ENCODE measurements around the gene ACMSD. TPM values are rescaled to one million over a fixed set of nuclear protein-coding genes. Genes with fewer than 3 reads are reported as not detected.

ACMSD gene
- total and polyA plus RNA-seq, 12 donors = 0.32 to 1.9 (median 0.61) TPM; not detected in 5

- WGBS, 4 donors = 0% methylated on average over 34 to 83 of the region's 83 CpGs
- no peaks in the 10 kb centered on the region for H3K27me3 ChIP-seq
- H3K36me3 ChIP-seq (replicated peaks in 1 of 2) = peaks cover 0 to 3% of the 10 kb centered on the region in 2 donors
- TF ChIP-seq, protein P1, sequence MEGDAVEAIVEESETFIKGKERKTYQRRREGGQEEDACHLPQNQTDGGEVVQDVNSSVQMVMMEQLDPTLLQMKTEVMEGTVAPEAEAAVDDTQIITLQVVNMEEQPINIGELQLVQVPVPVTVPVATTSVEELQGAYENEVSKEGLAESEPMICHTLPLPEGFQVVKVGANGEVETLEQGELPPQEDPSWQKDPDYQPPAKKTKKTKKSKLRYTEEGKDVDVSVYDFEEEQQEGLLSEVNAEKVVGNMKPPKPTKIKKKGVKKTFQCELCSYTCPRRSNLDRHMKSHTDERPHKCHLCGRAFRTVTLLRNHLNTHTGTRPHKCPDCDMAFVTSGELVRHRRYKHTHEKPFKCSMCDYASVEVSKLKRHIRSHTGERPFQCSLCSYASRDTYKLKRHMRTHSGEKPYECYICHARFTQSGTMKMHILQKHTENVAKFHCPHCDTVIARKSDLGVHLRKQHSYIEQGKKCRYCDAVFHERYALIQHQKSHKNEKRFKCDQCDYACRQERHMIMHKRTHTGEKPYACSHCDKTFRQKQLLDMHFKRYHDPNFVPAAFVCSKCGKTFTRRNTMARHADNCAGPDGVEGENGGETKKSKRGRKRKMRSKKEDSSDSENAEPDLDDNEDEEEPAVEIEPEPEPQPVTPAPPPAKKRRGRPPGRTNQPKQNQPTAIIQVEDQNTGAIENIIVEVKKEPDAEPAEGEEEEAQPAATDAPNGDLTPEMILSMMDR (IDR thresholded peaks at IDR 0.05) = peak in 3 of 6 experiments; percentile 9 to 13 (median 12)
- peak in 1 of 2 donors; percentile 4 for TF ChIP-seq POLR2A (IDR thresholded peaks at IDR 0.05)
- peak within 1 kb of the TSS; percentile 93 to 99 (median 99) for H3K27ac ChIP-seq
- H3K4me1 ChIP-seq (replicated peaks in 1 of 2) = peaks cover 19 to 45% of the 10 kb centered on the region in 2 donors
- peak within 1 kb of the TSS; percentile 79 to 99 (median 88) for H3K4me3 ChIP-seq
- intact Hi-C loops (cut with DNase I) = loop anchor here in 1 of 2 donors (10.0 kb wide), 1 partner anchor 464 kb away; no protein-coding TSS in a partner anchor
- no peaks in the 10 kb centered on the region for H3K9me3 ChIP-seq (replicated peaks in 1 of 3)
- peak; percentile 99 to 100 (median 99) for DNase-seq
Observed at GRCh38 chr2:134918526-134919340, 80.3 kb downstream of the ACMSD start, which contains the start of gene CCNT2. Gene CCNT2, plus strand, starts transcription at chr2:134918822. Its CDS starts 33 bp downstream, at chr2:134918855.

GRCh38 chr2:134919341-134920210 lies 81.2 kb downstream of the ACMSD start:
- WGBS, 4 donors = 0 to 1% (median 1%) methylated on average over 21 to 30 of the region's 30 CpGs
- Histone ChIP-seq H3K4me3 (peak overlapping the region; percentile 79 to 99 (median 88)), H3K27ac (peak overlapping the region; percentile 82 to 99 (median 99)), H3K36me3 (replicated peaks in 1 of 2) (peaks cover 0 to 3% of the 10 kb centered on the region in 2 donors), H3K9me3 (replicated peaks in 1 of 3) (no peaks in the 10 kb centered on the region), H3K4me1 (replicated peaks in 1 of 2) (peaks cover 19 to 50% of the 10 kb centered on the region in 2 donors), H3K27me3 (no peaks in the 10 kb centered on the region)
- intact Hi-C loops (cut with DNase I) = loop anchor here in 1 of 2 donors (10.0 kb wide), 1 partner anchor 465 kb away; no protein-coding TSS in a partner anchor
- DNase-seq = peak in 5 of 7 donors; percentile 32 to 76 (median 48)
- TF ChIP-seq, protein P1 (IDR thresholded peaks at IDR 0.05) = no peak
- peak in 1 of 2 donors; percentile 0 for TF ChIP-seq POLR2A (IDR thresholded peaks at IDR 0.05)

DNA sequence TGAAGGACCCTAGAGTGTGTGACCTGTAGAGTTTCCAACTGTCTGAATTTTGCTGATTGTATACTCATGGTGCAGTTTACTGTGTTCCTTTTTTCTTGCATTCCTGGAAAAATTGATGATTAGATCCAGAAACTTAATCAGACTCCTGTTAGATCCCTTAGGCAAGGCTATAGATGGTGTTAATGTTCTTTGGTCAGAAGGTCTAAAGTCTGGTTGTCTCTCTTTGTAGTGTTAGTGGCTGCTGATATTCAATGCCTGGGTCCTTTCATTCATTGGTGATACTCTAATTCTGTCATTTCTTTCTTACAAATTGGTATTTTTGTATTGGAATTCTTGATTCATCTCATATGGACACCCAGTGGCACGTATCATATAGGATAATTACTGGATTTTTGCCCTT lies 86.5 kb downstream of the ACMSD start:
- Histone ChIP-seq H3K9me3 (replicated peaks in 1 of 3) (no peaks in the 10 kb centered on the region), H3K36me3 (replicated peaks in 1 of 2) (peaks cover 0 to 3% of the 10 kb centered on the region in 2 donors), H3K4me3 (no peak overlapping the region), H3K27me3 (no peaks in the 10 kb centered on the region), H3K4me1 (replicated peaks in 1 of 2) (peaks cover 31 to 70% of the 10 kb centered on the region in 2 donors), H3K27ac (no peak overlapping the region)
- no peak for DNase-seq
- intact Hi-C loops (cut with DNase I) = no loop called here
- no peak for TF ChIP-seq POLR2A (IDR thresholded peaks at IDR 0.05)
- TF ChIP-seq, protein P1 (IDR thresholded peaks at IDR 0.05) = no peak
- WGBS, 4 donors = 88 to 97% (median 94%) methylated on average over 1 of the region's 1 CpG

Data from adrenal gland (tissue), 12 donors.